Activated CD4-positive, alpha-beta T cell treated with anti-CD3 and anti-CD28 coated beads, Interleukin-2, amount 10 ng/mL, durations not matched to agents 7 days and 5 days (primary cell): ENCODE results near the gene FBXO15. TPM values are rescaled to one million over a fixed set of nuclear protein-coding genes. Genes with fewer than 3 reads are reported as not detected.
A peak's percentile ranks its signal among the peaks of the same experiment; 100 is the strongest.

ENCODE experiments used
- CTCF ChIA-PET: fragments of 350-600 bp; sonication (Branson Sonifier 250); formaldehyde crosslinking; loops from one replicate; lab custom pipeline; 2021; ENCODE audit warnings: antibody characterized with exemption; lab: Charles Lee
- POLR2A ChIA-PET: fragments of 350-600 bp; sonication (Branson Sonifier 250); formaldehyde crosslinking; loops from one replicate; lab custom pipeline; 2021; ENCODE audit warnings: antibody characterized with exemption; lab: Charles Lee
- DNase-seq: peaks from one replicate; pipeline ENCODE4 v3.0.0-alpha.2; 2020
- H3K27ac Mint-ChIP-seq: one replicate; pipeline ENCODE4 v1.8.0; 2021; ENCODE audit warnings: mild to moderate bottlenecking, moderate library complexity, mixed read lengths
- H3K27me3 Mint-ChIP-seq: one replicate; pipeline ENCODE4 v1.8.0; 2021; ENCODE audit warnings: mixed read lengths
- H3K36me3 Mint-ChIP-seq: one replicate; pipeline ENCODE4 v1.8.0; 2021; ENCODE audit warnings: low read depth, mixed read lengths
- H3K4me1 Mint-ChIP-seq: one replicate; pipeline ENCODE4 v1.8.0; 2021; ENCODE audit warnings: mixed read lengths
- H3K4me3 Mint-ChIP-seq: one replicate; pipeline ENCODE4 v1.8.0; 2021; ENCODE audit warnings: mild to moderate bottlenecking, moderate library complexity, mixed read lengths
- H3K9me3 Mint-ChIP-seq: one replicate; pipeline ENCODE4 v1.8.0; 2021; ENCODE audit warnings: mixed read lengths
- total RNA-seq, 2 experiments: library from RNA; stranded (reverse); gene quantifications; one replicate each; pipeline ENCODE4 v1.2.3, GENCODE V29; 2021

The FBXO15 gene
- total RNA-seq, 2 experiments from 2014 or later, result 0.54 to 0.89 TPM

DNA sequence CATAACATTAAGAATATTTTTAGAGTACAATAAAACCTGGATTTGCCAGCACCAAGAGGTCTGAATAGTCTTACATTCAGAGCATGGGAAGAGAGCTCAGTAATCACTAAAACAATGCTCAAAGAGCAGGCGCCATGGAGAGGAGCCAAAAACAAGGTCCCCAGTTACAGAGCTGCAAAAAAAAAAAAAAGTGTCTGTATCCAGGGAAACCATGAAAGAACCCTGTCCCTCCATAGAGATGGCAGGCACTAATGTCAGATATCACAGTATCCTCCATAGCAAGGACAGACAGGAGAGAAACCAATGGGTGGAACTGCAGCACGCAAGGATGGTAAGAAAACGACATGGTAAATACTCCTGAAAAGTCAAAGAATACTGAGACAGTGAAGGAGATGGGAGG, 19.5 kb downstream of the FBXO15 start:
- Mint-ChIP-seq H3K4me3 (no peak overlapping the region), H3K9me3 (no peaks in the 10 kb centered on the region), H3K4me1 (no peaks in the 10 kb centered on the region), H3K27me3 (no peaks in the 10 kb centered on the region), H3K36me3 (no peaks in the 10 kb centered on the region), H3K27ac (no peak overlapping the region)
- no peak for DNase-seq
- CTCF ChIA-PET, result no interaction called here
- POLR2A ChIA-PET, result no interaction called here

DNA sequence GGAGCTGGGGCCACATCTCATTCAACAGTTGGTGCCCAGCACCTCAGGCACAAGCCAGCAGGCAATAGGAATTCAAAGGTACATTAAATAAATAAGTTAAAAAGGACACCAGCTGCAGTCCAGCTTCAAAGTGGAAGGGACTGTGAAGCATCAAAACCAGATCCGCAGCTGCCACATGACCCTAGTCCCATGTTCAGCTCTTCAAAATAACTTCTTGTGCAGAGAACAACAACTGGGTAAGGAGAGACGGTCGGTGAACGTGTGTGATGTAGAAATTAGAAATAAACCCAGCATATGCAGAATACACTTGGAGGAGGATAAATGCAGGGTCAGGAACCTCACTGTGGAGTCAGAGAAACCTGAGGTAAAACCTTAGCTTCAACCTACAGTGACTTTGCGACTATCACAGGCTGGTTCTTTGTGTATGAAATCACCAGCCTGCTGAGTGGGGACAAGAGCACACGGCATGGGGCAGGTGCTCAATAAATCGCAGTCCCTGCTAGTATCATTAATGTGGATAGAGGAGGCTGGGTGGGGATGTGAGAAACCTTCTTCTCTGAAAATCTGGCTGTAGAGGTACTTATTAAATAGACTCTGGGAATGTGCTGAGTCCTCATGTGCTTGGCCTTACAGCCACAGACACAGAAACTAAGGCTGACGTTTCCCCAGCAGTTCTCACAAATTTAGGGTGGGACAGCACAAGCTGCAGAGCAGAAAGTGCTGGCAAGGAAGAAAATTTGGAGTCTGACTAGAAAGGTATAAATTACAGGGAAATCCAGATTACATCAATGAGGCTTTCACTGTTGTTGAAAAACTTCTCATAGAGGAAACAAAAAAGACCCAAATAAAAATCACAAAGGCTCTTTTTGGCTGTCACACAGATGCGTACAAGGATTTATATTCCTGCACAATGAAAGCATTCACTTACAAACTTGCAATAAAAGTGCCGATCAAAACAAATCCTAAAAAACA, 20.7 kb downstream of the FBXO15 start:
- no peak for DNase-seq
- ChIA-PET POLR2A (no interaction called here), CTCF (no interaction called here)
- Mint-ChIP-seq H3K4me1 (no peaks in the 10 kb centered on the region), H3K9me3 (no peaks in the 10 kb centered on the region), H3K27ac (no peak overlapping the region), H3K27me3 (no peaks in the 10 kb centered on the region), H3K36me3 (no peaks in the 10 kb centered on the region), H3K4me3 (no peak overlapping the region)

DNA sequence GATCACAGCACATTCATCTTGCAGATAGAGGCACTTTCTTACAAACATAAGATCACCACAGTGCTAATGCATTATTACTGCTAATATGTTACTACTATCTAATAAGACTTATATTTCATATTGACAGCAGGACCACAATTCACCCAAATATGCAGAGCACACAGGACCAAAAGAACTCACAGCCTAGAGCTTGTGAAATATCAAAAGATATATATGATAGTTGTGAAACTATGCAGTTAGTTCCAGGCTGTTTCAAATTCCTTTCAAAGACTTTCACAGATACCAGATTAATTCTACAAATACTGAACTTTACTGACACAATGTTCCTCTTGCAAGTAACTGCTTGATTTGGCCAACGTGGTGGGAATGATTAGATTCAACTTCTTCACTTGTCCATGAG, 23.0 kb downstream of the FBXO15 start:
- ChIA-PET POLR2A (interaction anchor here (0.6 kb wide), 1 partner anchor 243 kb away, joined by 3 read pairs; no protein-coding TSS in a partner anchor), CTCF (interaction anchor here (2.0 kb wide), 1 partner anchor 14 kb away, joined by 7 read pairs; no protein-coding TSS in a partner anchor)
- no peak overlapping the region for H3K27ac Mint-ChIP-seq
- H3K9me3 Mint-ChIP-seq, result no peaks in the 10 kb centered on the region
- H3K27me3 Mint-ChIP-seq, result no peaks in the 10 kb centered on the region
- no peak for DNase-seq
- no peak overlapping the region for H3K4me3 Mint-ChIP-seq
- H3K4me1 Mint-ChIP-seq, result no peaks in the 10 kb centered on the region
- no peaks in the 10 kb centered on the region for H3K36me3 Mint-ChIP-seq

DNA sequence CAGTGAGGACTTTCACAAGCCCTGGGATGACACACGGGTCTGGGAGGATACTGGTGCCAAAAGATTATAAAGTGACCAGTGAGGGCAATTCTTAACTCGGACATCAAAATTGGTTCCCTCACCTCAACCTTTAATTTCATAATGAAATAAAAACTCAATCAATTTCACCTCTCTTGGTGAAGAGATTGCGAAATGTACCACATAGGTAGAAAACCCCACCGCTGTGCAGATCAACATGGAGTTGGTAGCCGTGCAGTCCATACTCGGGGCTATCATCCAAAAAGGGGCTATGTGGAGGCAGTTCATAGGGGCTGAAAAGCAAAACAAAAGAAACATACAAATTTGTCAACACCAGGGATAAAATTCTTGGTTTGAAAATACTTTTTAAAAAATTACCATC, 24.4 kb downstream of the FBXO15 start:
- no peak for DNase-seq
- H3K9me3 Mint-ChIP-seq, result no peaks in the 10 kb centered on the region
- H3K27me3 Mint-ChIP-seq, result no peaks in the 10 kb centered on the region
- no peak overlapping the region for H3K27ac Mint-ChIP-seq
- ChIA-PET CTCF (no interaction called here), POLR2A (no interaction called here)
- H3K36me3 Mint-ChIP-seq, result no peaks in the 10 kb centered on the region
- no peak overlapping the region for H3K4me3 Mint-ChIP-seq
- no peaks in the 10 kb centered on the region for H3K4me1 Mint-ChIP-seq

DNA sequence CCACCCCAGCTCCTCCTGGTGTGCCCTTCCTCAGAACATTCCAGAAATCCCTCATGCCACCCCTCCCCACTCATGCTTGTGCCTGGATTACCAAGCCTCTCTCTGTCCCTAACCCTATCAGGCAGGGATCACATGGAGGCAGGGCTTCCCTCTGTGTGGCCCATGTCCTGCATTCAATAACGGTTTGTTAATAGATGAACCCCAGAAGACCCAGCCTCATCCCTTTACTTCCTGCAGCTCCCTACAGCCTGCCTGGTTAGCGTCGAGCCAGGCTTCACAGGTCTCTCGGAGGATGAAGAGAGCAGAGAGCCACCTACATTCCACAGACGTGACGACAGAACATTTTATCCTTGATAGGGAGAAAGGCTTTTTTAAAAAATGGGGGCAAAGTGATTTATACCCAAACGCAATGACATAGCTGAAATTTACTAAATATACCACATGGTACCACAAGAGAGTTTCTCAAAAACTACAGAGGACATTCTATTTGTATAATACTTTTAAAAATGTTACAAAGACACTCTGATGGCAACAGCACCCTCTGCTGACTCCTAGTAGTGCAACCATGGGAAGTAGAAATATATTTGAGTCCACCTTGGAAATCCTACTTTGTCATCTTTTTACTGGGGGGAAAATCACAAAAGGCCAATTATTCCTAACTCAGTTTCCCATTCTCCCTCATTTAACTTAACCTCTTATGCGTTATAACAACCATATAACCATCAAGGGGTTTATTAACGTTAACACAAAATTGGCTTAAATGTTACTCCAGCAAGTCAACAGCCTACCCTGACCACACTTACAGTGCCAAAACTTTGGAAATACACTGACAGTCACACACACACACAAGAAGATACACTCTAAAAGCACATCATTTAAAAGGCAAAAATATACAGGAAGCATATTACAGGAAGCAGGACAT, 30.7 kb downstream of the FBXO15 start:
- Mint-ChIP-seq H3K9me3 (peaks cover 5% of the 10 kb centered on the region), H3K4me1 (peaks cover 8% of the 10 kb centered on the region), H3K27ac (no peak overlapping the region), H3K36me3 (no peaks in the 10 kb centered on the region), H3K4me3 (no peak overlapping the region), H3K27me3 (peaks cover 2% of the 10 kb centered on the region)
- ChIA-PET POLR2A (no interaction called here), CTCF (interaction anchor here (1.0 to 1.5 kb wide), 2 partner anchors 34 to 77 kb away, joined by 3 read pairs; no protein-coding TSS in a partner anchor)
- peak; percentile 53 for DNase-seq

DNA sequence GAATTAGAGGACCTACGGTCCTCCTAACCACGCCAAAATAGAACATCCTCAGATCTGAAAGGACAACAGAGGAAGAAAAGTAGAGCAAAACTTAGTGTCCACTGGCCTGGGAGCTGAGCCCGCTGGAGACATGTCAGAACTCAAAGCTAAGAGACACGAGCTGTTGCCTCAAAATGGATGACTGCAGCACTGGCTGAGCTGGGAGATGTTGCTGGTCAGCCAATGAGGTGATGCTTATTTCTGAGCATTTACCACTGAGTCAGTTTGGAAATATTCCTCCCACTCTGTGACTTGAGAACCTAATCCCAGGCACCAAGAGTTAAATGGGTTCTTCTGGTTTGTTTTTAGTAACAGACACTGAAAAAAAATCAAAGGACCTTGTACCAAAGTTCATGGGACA, 32.6 kb downstream of the FBXO15 start:
- H3K9me3 Mint-ChIP-seq, result peaks cover 5% of the 10 kb centered on the region
- no peaks in the 10 kb centered on the region for H3K36me3 Mint-ChIP-seq
- POLR2A ChIA-PET, result no interaction called here
- peaks cover 16% of the 10 kb centered on the region for H3K4me1 Mint-ChIP-seq
- H3K4me3 Mint-ChIP-seq, result no peak overlapping the region
- no peak overlapping the region for H3K27ac Mint-ChIP-seq
- H3K27me3 Mint-ChIP-seq, result peaks cover 2% of the 10 kb centered on the region
- no peak for DNase-seq
- CTCF ChIA-PET, result interaction anchor here (0.6 to 1.1 kb wide), 2 partner anchors 32 to 325 kb away, joined by 3 read pairs; no protein-coding TSS in a partner anchor

DNA sequence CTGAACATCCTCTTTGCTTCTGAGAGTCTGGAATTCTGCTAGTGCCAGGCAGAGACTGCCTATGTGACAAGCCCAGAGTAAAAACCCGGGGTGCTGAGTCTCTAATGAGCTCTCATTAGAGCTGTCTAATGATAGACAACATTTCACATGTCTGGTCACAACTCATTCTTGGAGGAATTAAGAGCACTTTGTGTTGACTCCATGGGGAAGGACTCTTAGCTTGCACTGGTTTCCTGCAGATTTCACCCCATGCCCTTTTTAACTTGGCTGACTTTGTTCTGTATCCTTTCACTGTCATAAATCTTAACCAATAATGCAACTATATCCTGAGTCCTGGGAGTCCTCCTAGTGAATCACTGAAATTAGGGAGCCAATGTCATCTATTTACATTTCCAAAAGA, 33.5 kb downstream of the FBXO15 start:
- H3K36me3 Mint-ChIP-seq, result peaks cover under 1% of the 10 kb centered on the region

DNA sequence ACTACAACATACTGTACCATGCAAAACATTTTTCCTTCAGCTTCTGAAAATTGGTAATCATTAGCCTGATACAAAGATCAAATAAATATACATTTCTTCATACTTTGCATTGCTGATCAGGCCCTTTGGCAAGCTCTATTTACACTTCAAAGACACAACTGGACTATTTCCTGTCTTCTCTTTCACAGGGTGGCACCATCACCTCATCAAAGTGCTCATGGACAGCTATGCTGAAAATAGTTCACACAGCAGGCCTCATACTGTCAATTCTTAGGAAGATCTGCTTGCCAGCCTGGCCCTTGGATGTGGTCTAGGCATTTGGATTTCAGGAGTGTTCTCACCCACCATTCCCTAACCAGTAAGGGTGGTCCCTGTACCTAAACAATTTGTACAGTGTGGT, 33.9 kb downstream of the FBXO15 start:
- peaks cover 2% of the 10 kb centered on the region for H3K27me3 Mint-ChIP-seq
- no peak for DNase-seq
- no peak overlapping the region for H3K4me3 Mint-ChIP-seq
- ChIA-PET POLR2A (no interaction called here), CTCF (interaction anchor here (0.9 kb wide), 1 partner anchor 14 kb away, joined by 3 read pairs; no protein-coding TSS in a partner anchor)
- peaks cover 23% of the 10 kb centered on the region for H3K4me1 Mint-ChIP-seq
- H3K9me3 Mint-ChIP-seq, result peaks cover 11% of the 10 kb centered on the region
- peaks cover 3% of the 10 kb centered on the region for H3K36me3 Mint-ChIP-seq
- H3K27ac Mint-ChIP-seq, result no peak overlapping the region

More for the DNA sequence above, 33.5 kb downstream of the FBXO15 start:
- ChIA-PET CTCF (no interaction called here), POLR2A (no interaction called here)
- Mint-ChIP-seq H3K4me3 (no peak overlapping the region), H3K9me3 (peaks cover 9% of the 10 kb centered on the region), H3K27me3 (peaks cover 2% of the 10 kb centered on the region), H3K4me1 (peaks cover 20% of the 10 kb centered on the region), H3K27ac (no peak overlapping the region)
- DNase-seq, result no peak

DNA sequence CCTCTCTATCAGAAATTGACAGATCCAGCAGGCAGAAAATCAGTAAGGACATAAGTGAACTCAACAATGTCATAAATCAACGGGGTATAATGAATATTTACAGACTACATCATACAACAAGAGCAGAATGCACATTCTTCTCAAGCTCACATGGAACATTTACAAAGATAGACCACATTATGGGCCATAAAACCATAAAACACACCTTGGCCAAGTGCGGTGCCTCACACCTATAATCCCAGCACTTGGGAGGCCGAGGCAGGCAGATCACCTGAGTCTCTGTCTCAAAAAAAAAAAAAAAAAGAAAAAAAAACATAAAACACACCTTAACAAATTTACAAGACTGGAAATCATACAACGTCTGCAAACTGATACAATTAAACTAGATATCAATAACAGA, 36.7 kb downstream of the FBXO15 start:
- no peak for DNase-seq
- Mint-ChIP-seq H3K27me3 (peaks cover 2% of the 10 kb centered on the region), H3K36me3 (peaks cover 6% of the 10 kb centered on the region), H3K4me1 (peaks cover 33% of the 10 kb centered on the region), H3K4me3 (no peak overlapping the region), H3K27ac (no peak overlapping the region), H3K9me3 (peaks cover 15% of the 10 kb centered on the region)
- ChIA-PET POLR2A (no interaction called here), CTCF (interaction anchor here (1.5 kb wide), 1 partner anchor 31 kb away, joined by 5 read pairs; no protein-coding TSS in a partner anchor)

DNA sequence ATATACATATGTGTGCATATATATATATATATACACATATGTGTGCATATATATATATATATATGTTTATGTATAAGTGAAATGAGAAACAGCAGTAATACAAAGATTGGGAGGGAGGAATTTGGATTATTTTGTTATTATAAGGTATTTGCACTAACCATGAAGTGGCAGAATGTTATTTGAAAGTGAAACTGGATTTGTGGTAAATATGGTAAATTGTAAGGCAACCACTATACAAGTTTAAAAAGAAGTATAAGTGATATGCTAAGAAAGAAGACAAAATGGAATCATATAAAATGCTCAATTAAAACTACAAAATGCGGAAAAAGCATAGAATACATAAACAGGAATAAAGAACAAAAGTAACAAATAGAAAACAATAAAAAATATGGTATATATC, 37.5 kb downstream of the FBXO15 start:
- Mint-ChIP-seq H3K27me3 (peaks cover 2% of the 10 kb centered on the region), H3K9me3 (peaks cover 15% of the 10 kb centered on the region), H3K4me3 (no peak overlapping the region), H3K4me1 (peaks cover 33% of the 10 kb centered on the region), H3K27ac (no peak overlapping the region), H3K36me3 (peaks cover 6% of the 10 kb centered on the region)
- ChIA-PET CTCF (no interaction called here), POLR2A (no interaction called here)
- DNase-seq, result no peak

DNA sequence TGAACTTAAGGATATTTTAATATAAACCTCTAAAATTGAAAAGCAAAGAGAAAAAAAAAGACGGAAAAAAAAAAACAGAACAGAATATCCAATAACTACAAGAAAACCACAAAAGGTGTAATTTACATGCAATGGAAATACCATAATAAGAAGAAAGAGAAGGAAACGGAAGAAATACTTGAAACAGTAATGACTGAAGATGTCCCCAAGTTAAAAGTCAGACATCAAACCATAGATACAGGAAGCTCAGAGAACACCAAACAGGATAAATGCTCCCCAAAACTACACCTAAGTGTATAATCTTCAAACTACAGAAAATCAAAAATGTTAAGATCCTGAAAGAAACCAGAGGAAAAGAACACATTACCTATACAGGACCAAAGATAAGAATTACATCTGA, 39.2 kb downstream of the FBXO15 start:
- Mint-ChIP-seq H3K27ac (peak overlapping the region; percentile 3), H3K4me3 (no peak overlapping the region), H3K9me3 (peaks cover 15% of the 10 kb centered on the region), H3K27me3 (peaks cover 2% of the 10 kb centered on the region), H3K36me3 (peaks cover 6% of the 10 kb centered on the region), H3K4me1 (peaks cover 25% of the 10 kb centered on the region)
- ChIA-PET POLR2A (no interaction called here), CTCF (no interaction called here)
- DNase-seq, result no peak

DNA sequence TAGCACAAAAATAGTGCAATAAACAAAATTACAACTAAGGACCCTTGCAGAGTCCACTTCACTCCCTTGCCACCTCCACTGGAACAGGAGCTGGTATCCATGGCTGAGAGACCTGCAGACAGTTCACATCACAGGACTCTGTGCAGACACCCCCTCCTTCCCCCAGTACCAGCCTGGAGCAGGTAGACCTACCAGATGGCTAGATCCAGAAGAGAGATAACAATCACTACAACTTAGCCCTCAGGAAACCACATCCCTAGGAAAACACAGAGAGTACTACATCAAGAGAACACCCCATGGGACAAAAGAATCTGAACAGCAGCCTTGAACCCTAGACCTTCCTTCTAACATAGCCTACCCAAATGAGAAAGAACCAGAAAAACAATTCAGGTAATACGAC, 49.8 kb downstream of the FBXO15 start:
- Mint-ChIP-seq H3K27ac (no peak overlapping the region), H3K9me3 (peaks cover 8% of the 10 kb centered on the region), H3K27me3 (peaks cover 4% of the 10 kb centered on the region), H3K4me1 (no peaks in the 10 kb centered on the region), H3K4me3 (no peak overlapping the region), H3K36me3 (peaks cover 3% of the 10 kb centered on the region)
- POLR2A ChIA-PET, result no interaction called here
- CTCF ChIA-PET, result interaction anchor here (1.3 kb wide), 1 partner anchor 16 kb away, joined by 4 read pairs; no protein-coding TSS in a partner anchor
- no peak for DNase-seq
